Upper lobe of right lung (tissue), 1 donor: ENCODE measurements around the gene NUMB. TPM values are rescaled to one million over a fixed set of nuclear protein-coding genes. Genes with fewer than 3 reads are reported as not detected.

Experiments used
- ATAC-seq: fragments of 200-7000 bp; cut with Tn5 transposase; one replicate; pipeline ENCODE4 v1.9.1; 2020; ENCODE audit warnings: mild to moderate bottlenecking, moderate library complexity
- DNase-seq: peaks from one replicate; pipeline ENCODE4 v3.0.0-alpha.2; 2020
- H3K27ac ChIP-seq: fragments of 200-600 bp; one replicate; pipeline ENCODE4 v1.8.0; 2022
- H3K27me3 ChIP-seq: fragments of 200-600 bp; one replicate; pipeline ENCODE4 v1.8.0; 2022; ENCODE audit warnings: mild to moderate bottlenecking
- H3K36me3 ChIP-seq: fragments of 200-600 bp; one replicate; pipeline ENCODE4 v1.8.0; 2022
- H3K4me1 ChIP-seq: fragments of 200-600 bp; one replicate; pipeline ENCODE4 v1.8.0; 2022
- H3K4me3 ChIP-seq: fragments of 200-600 bp; one replicate; pipeline ENCODE4 v1.8.0; 2022; ENCODE audit warnings: mild to moderate bottlenecking
- H3K9me3 ChIP-seq: fragments of 200-600 bp; one replicate; pipeline ENCODE4 v1.8.0; 2022
- CTCF ChIP-seq: fragments of 200-600 bp; IDR thresholded peaks from one replicate; pipeline ENCODE4 v1.8.0; 2022; ENCODE audit warnings: antibody characterized with exemption
- intact Hi-C: fragments of 100-400 bp; cut with DNase I; formaldehyde crosslinking; loops from one replicate; pipeline ENCODE4 v1.11.0; 2022
- total RNA-seq: library from RNA; stranded (reverse); fragmentation: NEBNext Ultra II Directional; extraction: Animal tissue kit (Norgen Biotek cat#: 25700); gene quantifications from one replicate; pipeline ENCODE4 v1.2.1, GENCODE V29; 2021
- donor health status: DM: no; HTN: yes; CAD: no; lungs with severe emphysema.

Gene NUMB
- total RNA-seq, 1 donor from 2014 or later: 139 TPM

GRCh38 chr14:73403181-73403752 is 55.1 kb downstream of the NUMB start:
- DNase-seq: no peak
- intact Hi-C loops: no loop called here
- no peak for ATAC-seq
- H3K27me3 ChIP-seq: no peaks in the 10 kb centered on the region
- TF ChIP-seq CTCF: no peak
- H3K9me3 ChIP-seq: no peaks in the 10 kb centered on the region
- no peak overlapping the region for H3K27ac ChIP-seq
- peaks cover 15% of the 10 kb centered on the region for H3K4me1 ChIP-seq
- no peak overlapping the region for H3K4me3 ChIP-seq
- H3K36me3 ChIP-seq: peaks cover 13% of the 10 kb centered on the region

GRCh38 chr14:73402579-73402978 is 55.8 kb downstream of the NUMB start:
- DNase-seq: no peak
- H3K27ac ChIP-seq: no peak overlapping the region
- no peak overlapping the region for H3K4me3 ChIP-seq
- H3K27me3 ChIP-seq: no peaks in the 10 kb centered on the region
- peaks cover 20% of the 10 kb centered on the region for H3K4me1 ChIP-seq
- no peaks in the 10 kb centered on the region for H3K9me3 ChIP-seq
- no peak for ATAC-seq
- no peak for TF ChIP-seq CTCF
- intact Hi-C loops: no loop called here
- peaks cover 13% of the 10 kb centered on the region for H3K36me3 ChIP-seq

- intact Hi-C loops: no loop called here
- DNase-seq: no peak
- Histone ChIP-seq H3K9me3 (no peaks in the 10 kb centered on the region), H3K27ac (no peak overlapping the region), H3K36me3 (peaks cover 7% of the 10 kb centered on the region), H3K4me3 (no peak overlapping the region), H3K27me3 (no peaks in the 10 kb centered on the region), H3K4me1 (peaks cover 23% of the 10 kb centered on the region)
- ATAC-seq: no peak
- TF ChIP-seq CTCF: no peak
Measured at GRCh38 chr14:73397810-73398209, 60.5 kb downstream of the NUMB start.

- no peak for ATAC-seq
Measured at GRCh38 chr14:73394317-73394716, 64.0 kb downstream of the NUMB start.

GRCh38 chr14:73393375-73393774 is 65.0 kb downstream of the NUMB start:
- no peak for ATAC-seq
- Histone ChIP-seq H3K27me3 (no peaks in the 10 kb centered on the region), H3K36me3 (peaks cover 7% of the 10 kb centered on the region), H3K27ac (no peak overlapping the region), H3K4me3 (no peak overlapping the region), H3K4me1 (peaks cover 25% of the 10 kb centered on the region), H3K9me3 (no peaks in the 10 kb centered on the region)
- no peak for DNase-seq
- TF ChIP-seq CTCF: no peak
- intact Hi-C loops: no loop called here

More at GRCh38 chr14:73394317-73394716, 64.0 kb downstream of the NUMB start:
- no peaks in the 10 kb centered on the region for H3K27me3 ChIP-seq
- DNase-seq: no peak
- H3K36me3 ChIP-seq: peaks cover 7% of the 10 kb centered on the region
- no peak for TF ChIP-seq CTCF
- H3K27ac ChIP-seq: no peak overlapping the region
- peaks cover 25% of the 10 kb centered on the region for H3K4me1 ChIP-seq
- no peaks in the 10 kb centered on the region for H3K9me3 ChIP-seq
- intact Hi-C loops: no loop called here
- H3K4me3 ChIP-seq: no peak overlapping the region
